Measurements from ENCODE around the gene ANG. TPM values are rescaled to one million over a fixed set of nuclear protein-coding genes. Genes with fewer than 3 reads are reported as not detected.
A peak's percentile ranks its signal among the peaks of the same experiment; 100 is the strongest.
"Not testable (repeated sequence)": the region's sequence is repeated elsewhere in the genome, so short reads cannot be mapped to it uniquely, and the experiment has no call there.

Gene ANG
- total RNA-seq, 6 experiments from 2014 or later: 361 to 1,830 (median 780) TPM

DNA sequence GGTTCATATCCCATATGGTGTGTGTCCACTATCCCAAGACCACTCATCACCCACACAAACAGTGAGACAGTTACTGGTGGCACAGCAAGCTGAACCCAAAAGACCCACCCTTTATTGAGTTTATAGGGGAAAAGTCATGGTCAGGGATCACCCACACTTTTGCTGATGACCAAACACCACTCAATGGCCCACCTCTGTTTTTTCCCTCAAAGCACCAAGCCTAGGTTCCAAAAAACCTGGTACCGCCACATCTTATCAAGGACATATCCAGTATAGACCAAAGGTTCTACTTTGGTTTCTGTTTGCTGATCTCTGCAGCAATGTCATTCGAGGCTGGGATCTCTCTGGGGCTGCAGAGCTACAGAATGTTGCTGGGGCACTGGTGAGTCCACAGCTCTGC lies 27.4 kb upstream of the ANG start:
- peaks cover 0 to 4% of the 10 kb centered on the region in 2 donors for H3K27me3 ChIP-seq
- no peak overlapping the region for H3K27ac ChIP-seq
- H3K4me1 ChIP-seq: peaks cover 0 to 6% (median 3%) of the 10 kb centered on the region in 4 donors
- intact Hi-C loops (cut with DNase I): loop anchor here in 1 of 2 donors (10.0 kb wide), 1 partner anchor 194 kb away; no protein-coding TSS in a partner anchor
- DNase-seq (no peak), ATAC-seq (no peak)
- no peaks in the 10 kb centered on the region for H3K9me3 ChIP-seq
- 30% methylated on average over 2 of the region's 2 CpGs for WGBS (ENCODE audit: insufficient coverage, low coverage, low lambda C conversion rate, missing lambda C conversion rate)
- H3K4me3 ChIP-seq: no peak overlapping the region
- no peaks in the 10 kb centered on the region for H3K36me3 ChIP-seq
- TF ChIP-seq POLR2A (IDR thresholded peaks at IDR 0.05): no peak
- no peak for TF ChIP-seq CTCF (IDR thresholded peaks at IDR 0.05)

GRCh38 chr14:20662968-20663732 lies 25.4 kb upstream of the ANG start:
- H3K9me3 ChIP-seq: no peaks in the 10 kb centered on the region
- H3K27ac ChIP-seq: no peak overlapping the region
- peak overlapping the region in 2 of 3 donors; percentile 12 to 22 for H3K4me3 ChIP-seq
- intact Hi-C loops (cut with DNase I): loop anchor here in 1 of 2 donors (10.0 kb wide), 1 partner anchor 192 kb away; no protein-coding TSS in a partner anchor
- peaks cover 0 to 6% (median 3%) of the 10 kb centered on the region in 4 donors for H3K4me1 ChIP-seq
- ATAC-seq: peak; percentile 91 to 98 (median 96)
- no peaks in the 10 kb centered on the region for H3K27me3 ChIP-seq
- WGBS (ENCODE audit: insufficient coverage, low coverage, low lambda C conversion rate, missing lambda C conversion rate): 4% methylated on average over 22 of the region's 31 CpGs
- no peaks in the 10 kb centered on the region for H3K36me3 ChIP-seq
- peak; percentile 67 to 76 (median 75) for DNase-seq
- TF ChIP-seq POLR2A (IDR thresholded peaks at IDR 0.05): no peak
- TF ChIP-seq CTCF (IDR thresholded peaks at IDR 0.05): peak; percentile 66 to 79 (median 73)

DNA sequence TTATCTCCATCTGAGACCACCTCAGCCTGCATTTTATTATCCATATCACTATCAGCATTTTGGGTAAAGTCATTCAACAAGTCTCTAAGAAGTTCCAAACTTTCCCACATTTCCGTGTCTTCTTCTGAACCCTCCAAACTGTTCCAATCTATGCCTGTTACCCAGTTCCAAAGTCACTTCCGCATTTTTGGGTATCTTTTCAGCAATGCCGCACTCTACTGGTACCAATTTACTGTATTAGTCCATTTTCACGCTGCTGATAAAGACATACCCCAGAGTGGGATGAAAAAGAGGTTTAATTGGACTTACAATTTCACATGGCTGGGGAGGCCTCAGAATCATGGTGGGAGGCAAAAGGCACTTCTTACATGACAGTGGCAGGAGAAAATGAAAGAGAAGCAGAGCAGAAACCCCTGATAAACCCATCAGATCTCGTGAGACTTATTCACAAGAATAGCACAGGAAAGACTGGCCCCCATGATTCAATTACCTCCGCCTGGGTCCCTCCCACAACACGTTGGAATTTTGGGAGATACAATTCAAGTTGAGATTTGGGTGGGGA lies 22.1 kb upstream of the ANG start:
- not testable (repeated sequence) for H3K9me3 ChIP-seq, H3K36me3 ChIP-seq, H3K27ac ChIP-seq, H3K27me3 ChIP-seq, ATAC-seq, H3K4me1 ChIP-seq, DNase-seq, H3K4me3 ChIP-seq
- WGBS (ENCODE audit: insufficient coverage, low coverage, low lambda C conversion rate, missing lambda C conversion rate): 78% methylated on average over 7 of the region's 7 CpGs
- intact Hi-C loops (cut with DNase I): loop anchor here in 1 of 2 donors (10.0 kb wide), 1 partner anchor 188 kb away; no protein-coding TSS in a partner anchor

GRCh38 chr14:20667957-20668356 lies 20.6 kb upstream of the ANG start:
- Histone ChIP-seq H3K4me3 (no peak overlapping the region), H3K27me3 (no peaks in the 10 kb centered on the region), H3K9me3 (no peaks in the 10 kb centered on the region), H3K27ac (no peak overlapping the region), H3K4me1 (peaks cover 0 to 6% (median 3%) of the 10 kb centered on the region in 4 donors), H3K36me3 (no peaks in the 10 kb centered on the region)
- ATAC-seq (no peak), DNase-seq (no peak)
- WGBS (ENCODE audit: insufficient coverage, low coverage, low lambda C conversion rate, missing lambda C conversion rate): 58% methylated on average over 2 of the region's 2 CpGs
- intact Hi-C loops (cut with DNase I): loop anchor here in 1 of 2 donors (10.0 kb wide), 1 partner anchor 187 kb away; no protein-coding TSS in a partner anchor
- TF ChIP-seq POLR2A (IDR thresholded peaks at IDR 0.05) (no peak), CTCF (IDR thresholded peaks at IDR 0.05) (no peak)

- Histone ChIP-seq H3K9me3 (no peaks in the 10 kb centered on the region), H3K27ac (no peak overlapping the region), H3K36me3 (no peaks in the 10 kb centered on the region), H3K4me3 (no peak overlapping the region), H3K27me3 (no peaks in the 10 kb centered on the region), H3K4me1 (no peaks in the 10 kb centered on the region)
- no CpG with 5 or more reads among the region's 2 CpGs for WGBS (ENCODE audit: insufficient coverage, low coverage, low lambda C conversion rate, missing lambda C conversion rate)
- DNase-seq (no peak), ATAC-seq (no peak)
- TF ChIP-seq CTCF (IDR thresholded peaks at IDR 0.05) (no peak), POLR2A (IDR thresholded peaks at IDR 0.05) (no peak)
- intact Hi-C loops (cut with DNase I): loop anchor here in 1 of 2 donors (10.0 kb wide), 1 partner anchor 186 kb away; no protein-coding TSS in a partner anchor
Measured at GRCh38 chr14:20668969-20669368, 19.6 kb upstream of the ANG start.

Data from right lobe of liver (tissue), 6 donors.